ENCODE results near the gene RTBDN. TPM values are rescaled to one million over a fixed set of nuclear protein-coding genes. Genes with fewer than 3 reads are reported as not detected.
"Not testable (repeated sequence)": the region's sequence is repeated elsewhere in the genome, so short reads cannot be mapped to it uniquely, and the experiment has no call there.

RTBDN gene
- total RNA-seq, 4 donors from 2014 or later = not detected

DNA sequence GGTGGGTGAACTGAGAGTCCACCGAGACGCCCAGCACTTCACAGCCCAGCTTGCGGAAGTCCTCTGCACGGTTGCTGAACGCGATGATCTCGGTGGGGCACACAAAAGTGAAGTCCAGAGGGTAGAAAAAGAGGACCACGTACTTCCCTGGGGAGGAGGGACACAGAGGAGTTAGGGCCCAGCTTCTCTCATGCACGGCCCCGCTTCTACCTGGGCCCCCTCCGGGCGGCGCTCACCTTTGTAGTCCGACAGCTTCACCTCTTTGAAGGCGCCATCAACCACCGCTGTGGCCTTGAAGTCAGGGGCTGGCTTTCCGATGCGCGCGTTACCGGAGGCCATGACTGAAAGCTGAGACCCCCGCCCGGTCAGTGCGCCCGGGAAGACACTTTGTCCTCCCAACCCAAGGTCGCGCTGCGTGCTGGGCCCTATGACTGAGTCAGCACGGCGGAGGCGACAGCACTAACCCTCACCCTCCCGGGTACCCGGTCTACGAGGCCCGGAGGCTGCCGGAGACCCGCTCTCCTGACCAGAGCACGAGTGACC, 33.4 kb downstream of the RTBDN start:
- intact Hi-C loops (cut with DNase I; ENCODE audit: low total_unique reads) = no loop called here
- no peaks in the 10 kb centered on the region for H3K9me3 ChIP-seq
- H3K4me1 ChIP-seq = peaks cover 11 to 25% of the 10 kb centered on the region in 2 donors
- DNase-seq = no peak
- peak overlapping the region; percentile 86 to 93 (median 90) for H3K27ac ChIP-seq
- peak overlapping the region; percentile 84 to 90 (median 86) for H3K4me3 ChIP-seq
- peak; percentile 10 to 21 for ATAC-seq
- in situ Hi-C loops (cut with MboI; ENCODE audit: low sequenced_read_pairs in 4 of 4) = no loop called here
- no peak for TF ChIP-seq POLR2A (IDR thresholded peaks at IDR 0.05)
- TF ChIP-seq, protein P1, sequence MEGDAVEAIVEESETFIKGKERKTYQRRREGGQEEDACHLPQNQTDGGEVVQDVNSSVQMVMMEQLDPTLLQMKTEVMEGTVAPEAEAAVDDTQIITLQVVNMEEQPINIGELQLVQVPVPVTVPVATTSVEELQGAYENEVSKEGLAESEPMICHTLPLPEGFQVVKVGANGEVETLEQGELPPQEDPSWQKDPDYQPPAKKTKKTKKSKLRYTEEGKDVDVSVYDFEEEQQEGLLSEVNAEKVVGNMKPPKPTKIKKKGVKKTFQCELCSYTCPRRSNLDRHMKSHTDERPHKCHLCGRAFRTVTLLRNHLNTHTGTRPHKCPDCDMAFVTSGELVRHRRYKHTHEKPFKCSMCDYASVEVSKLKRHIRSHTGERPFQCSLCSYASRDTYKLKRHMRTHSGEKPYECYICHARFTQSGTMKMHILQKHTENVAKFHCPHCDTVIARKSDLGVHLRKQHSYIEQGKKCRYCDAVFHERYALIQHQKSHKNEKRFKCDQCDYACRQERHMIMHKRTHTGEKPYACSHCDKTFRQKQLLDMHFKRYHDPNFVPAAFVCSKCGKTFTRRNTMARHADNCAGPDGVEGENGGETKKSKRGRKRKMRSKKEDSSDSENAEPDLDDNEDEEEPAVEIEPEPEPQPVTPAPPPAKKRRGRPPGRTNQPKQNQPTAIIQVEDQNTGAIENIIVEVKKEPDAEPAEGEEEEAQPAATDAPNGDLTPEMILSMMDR (IDR thresholded peaks at IDR 0.05 in 4 of 5, conservative IDR thresholded peaks at IDR 0.05 in 1 of 5) = no peak
- H3K27me3 ChIP-seq = no peaks in the 10 kb centered on the region
- H3K36me3 ChIP-seq = peaks cover 0 to 22% of the 10 kb centered on the region in 2 donors

DNA sequence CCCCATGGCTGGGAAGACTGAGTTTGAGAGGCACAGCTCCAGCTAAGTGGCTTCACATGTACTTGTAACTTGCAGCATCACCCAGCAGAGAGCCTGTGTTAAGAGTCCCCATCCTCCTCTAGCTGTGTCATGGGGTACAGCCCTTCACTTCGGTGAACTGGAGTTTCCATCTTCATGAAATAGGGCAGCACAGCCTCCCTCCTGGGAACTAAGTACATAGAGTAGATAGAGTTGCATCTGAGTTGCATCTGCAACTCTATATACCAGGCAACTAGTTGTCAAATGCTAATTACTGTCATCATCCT, 34.0 kb downstream of the RTBDN start:
- peak overlapping the region; percentile 86 to 93 (median 90) for H3K27ac ChIP-seq
- TF ChIP-seq POLR2A (IDR thresholded peaks at IDR 0.05) = no peak
- TF ChIP-seq, protein P1 (IDR thresholded peaks at IDR 0.05 in 4 of 5, conservative IDR thresholded peaks at IDR 0.05 in 1 of 5) = no peak
- no peaks in the 10 kb centered on the region for H3K9me3 ChIP-seq
- intact Hi-C loops (cut with DNase I; ENCODE audit: low total_unique reads) = no loop called here
- no peak for ATAC-seq
- no peaks in the 10 kb centered on the region for H3K27me3 ChIP-seq
- peaks cover 0 to 22% of the 10 kb centered on the region in 2 donors for H3K36me3 ChIP-seq
- in situ Hi-C loops (cut with MboI; ENCODE audit: low sequenced_read_pairs in 4 of 4) = no loop called here
- H3K4me1 ChIP-seq = peaks cover 9 to 26% of the 10 kb centered on the region in 2 donors
- H3K4me3 ChIP-seq = peak overlapping the region; percentile 84 to 90 (median 86)
- DNase-seq = no peak

DNA sequence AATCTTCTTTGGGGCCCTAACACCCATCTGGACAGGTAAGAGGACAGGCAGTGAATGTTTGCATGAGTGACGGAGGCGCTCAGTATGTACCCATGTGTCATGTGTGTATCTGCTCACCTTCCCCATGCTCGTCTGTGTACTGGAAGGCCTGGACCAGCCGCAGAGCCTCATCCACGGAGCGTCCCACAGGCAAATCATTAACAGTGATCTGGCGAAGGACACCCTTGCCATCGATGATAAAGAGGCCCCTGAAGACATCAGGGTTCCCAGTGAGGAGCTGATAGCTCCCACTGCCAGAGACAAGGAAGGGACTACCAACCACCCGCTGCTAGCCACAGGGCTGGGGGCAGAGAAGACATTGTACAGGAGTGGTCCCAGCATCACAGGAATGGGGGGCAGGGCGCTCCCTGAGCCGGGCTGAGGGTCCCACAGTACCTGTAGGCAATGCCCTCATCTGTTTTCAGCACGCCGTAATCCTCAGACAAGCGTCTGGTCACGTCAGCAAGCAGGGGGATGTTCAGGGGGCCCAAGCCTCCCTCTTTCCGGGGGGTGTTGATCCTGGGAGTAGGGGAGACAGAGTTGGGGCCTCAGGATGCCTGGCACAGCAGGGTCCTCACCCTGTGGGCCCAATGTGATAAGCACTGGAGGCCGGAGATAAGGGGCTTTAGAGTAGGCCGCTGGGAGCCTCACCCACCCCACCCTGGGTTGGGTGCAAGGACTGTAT, 34.5 kb downstream of the RTBDN start:
- intact Hi-C loops (cut with DNase I; ENCODE audit: low total_unique reads) (no loop called here), in situ Hi-C loops (cut with MboI; ENCODE audit: low sequenced_read_pairs in 4 of 4) (loop anchor here in 2 of 4 donors (5.0 kb wide), 1 partner anchor 38 kb away; no protein-coding TSS in a partner anchor)
- no peaks in the 10 kb centered on the region for H3K9me3 ChIP-seq
- peaks cover 10 to 26% of the 10 kb centered on the region in 2 donors for H3K4me1 ChIP-seq
- ATAC-seq (no peak), DNase-seq (no peak)
- H3K4me3 ChIP-seq = no peak overlapping the region
- peaks cover 0 to 22% of the 10 kb centered on the region in 2 donors for H3K36me3 ChIP-seq
- no peak for TF ChIP-seq POLR2A (IDR thresholded peaks at IDR 0.05)
- TF ChIP-seq, protein P1 (IDR thresholded peaks at IDR 0.05 in 4 of 5, conservative IDR thresholded peaks at IDR 0.05 in 1 of 5) = no peak
- no peaks in the 10 kb centered on the region for H3K27me3 ChIP-seq
- peak overlapping the region in 2 of 4 donors; percentile 86 to 93 for H3K27ac ChIP-seq

DNA sequence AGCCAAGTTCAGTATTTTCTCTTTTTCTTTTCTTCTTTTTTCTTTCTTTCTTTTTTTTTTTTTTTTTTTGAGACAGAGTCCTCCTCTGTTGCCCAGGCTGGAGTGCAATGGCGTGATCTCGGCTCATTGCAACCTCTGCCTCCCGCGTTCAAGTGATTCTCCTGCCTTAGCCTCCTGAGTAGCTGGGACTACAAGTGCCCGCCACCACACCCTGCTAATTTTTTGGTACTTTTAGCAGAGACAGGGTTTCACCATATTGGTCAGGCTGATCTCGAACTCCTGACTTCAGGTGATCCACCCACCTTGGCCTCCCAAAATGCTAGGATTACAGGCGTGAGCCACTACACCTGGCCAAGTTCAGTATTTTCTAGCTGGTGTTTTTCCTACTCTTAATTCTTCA, 36.8 kb downstream of the RTBDN start:
- H3K4me1 ChIP-seq = peaks cover 19 to 31% of the 10 kb centered on the region in 2 donors
- H3K4me3 ChIP-seq; H3K9me3 ChIP-seq; H3K27me3 ChIP-seq; intact Hi-C loops (cut with DNase I; ENCODE audit: low total_unique reads); ATAC-seq; H3K27ac ChIP-seq; DNase-seq: not testable (repeated sequence)
- H3K36me3 ChIP-seq = peaks cover 0 to 22% of the 10 kb centered on the region in 2 donors
- in situ Hi-C loops (cut with MboI; ENCODE audit: low sequenced_read_pairs in 4 of 4) = loop anchor here in 2 of 4 donors (5.0 kb wide), 1 partner anchor 35 kb away; no protein-coding TSS in a partner anchor

DNA sequence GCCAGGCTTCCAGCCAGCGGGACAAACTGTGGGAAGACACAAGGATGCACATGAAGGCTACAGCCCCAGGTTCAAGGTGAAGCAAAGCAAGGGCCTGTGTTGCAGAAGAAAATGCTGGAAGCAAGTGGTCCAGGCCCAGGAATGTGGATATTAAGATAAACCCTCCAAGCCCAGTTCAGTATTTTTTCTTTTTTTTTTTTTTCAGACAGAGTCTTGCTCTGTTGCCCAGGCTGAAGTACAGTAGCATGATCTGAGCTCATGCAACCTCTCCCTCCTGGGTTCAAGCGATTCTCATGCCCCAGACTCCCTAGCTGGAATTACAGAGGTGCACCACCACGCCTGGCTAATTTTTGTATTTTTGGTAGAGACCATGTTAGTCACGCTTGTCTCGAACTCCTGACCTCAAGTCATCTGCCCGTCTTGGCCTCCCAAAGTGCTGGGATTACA, 37.2 kb downstream of the RTBDN start:
- intact Hi-C loops (cut with DNase I; ENCODE audit: low total_unique reads) = no loop called here
- DNase-seq = no peak
- Histone ChIP-seq H3K9me3 (no peaks in the 10 kb centered on the region), H3K4me3 (no peak overlapping the region), H3K27me3 (no peaks in the 10 kb centered on the region), H3K27ac (peak overlapping the region in 1 of 4 donors; percentile 47), H3K4me1 (peaks cover 16 to 27% of the 10 kb centered on the region in 2 donors), H3K36me3 (peaks cover 0 to 22% of the 10 kb centered on the region in 2 donors)
- TF ChIP-seq, protein P1 (IDR thresholded peaks at IDR 0.05 in 4 of 5, conservative IDR thresholded peaks at IDR 0.05 in 1 of 5) = no peak
- TF ChIP-seq POLR2A (IDR thresholded peaks at IDR 0.05) = no peak
- in situ Hi-C loops (cut with MboI; ENCODE audit: low sequenced_read_pairs in 4 of 4) = loop anchor here in 2 of 4 donors (5.0 kb wide), 1 partner anchor 35 kb away; no protein-coding TSS in a partner anchor
- no peak for ATAC-seq

All from gastrocnemius medialis (tissue), 4 donors.